HG03280 (cell line): ENCODE data around the gene COQ8B.

Experiments used
- ATAC-seq: cut with Tn5 transposase; IDR thresholded peaks from one replicate; pipeline ENCODE4 v1.9.1; 2021; ENCODE audit warnings: mild to moderate bottlenecking, moderate library complexity; ENCODE audit not compliant: unreplicated experiment

Gene COQ8B

DNA sequence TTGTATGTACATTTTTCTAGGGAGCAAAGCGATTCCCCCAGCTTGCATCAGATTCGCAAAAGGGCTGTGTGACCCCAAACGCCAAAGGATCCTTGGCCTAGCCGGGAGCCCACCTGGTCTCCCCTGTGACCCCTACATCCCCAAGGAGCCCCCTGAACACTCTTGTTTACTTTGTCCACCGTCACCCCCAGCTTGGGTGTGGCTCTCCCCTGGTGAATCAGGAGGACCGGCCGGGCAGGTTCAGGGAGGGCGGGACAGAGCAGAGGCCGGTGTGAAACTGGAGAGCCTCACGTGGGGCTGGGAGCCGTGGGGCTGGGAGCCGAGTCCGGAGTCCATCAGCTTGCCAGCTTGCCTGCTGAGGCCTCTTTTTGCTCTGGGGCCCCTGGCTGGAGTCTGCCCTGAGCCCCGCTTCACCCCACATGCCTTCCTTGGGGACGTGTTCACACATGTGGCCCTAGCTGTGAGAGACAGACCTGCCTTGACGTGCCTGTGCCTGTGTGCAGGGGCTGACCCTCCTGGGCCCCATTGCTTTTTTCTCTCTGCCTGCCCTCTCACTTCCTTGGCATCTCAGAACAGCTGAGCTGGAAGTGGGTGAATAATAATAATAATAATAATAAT, 2.2 kb upstream of the COQ8B start:
- ATAC-seq, result no peak

DNA sequence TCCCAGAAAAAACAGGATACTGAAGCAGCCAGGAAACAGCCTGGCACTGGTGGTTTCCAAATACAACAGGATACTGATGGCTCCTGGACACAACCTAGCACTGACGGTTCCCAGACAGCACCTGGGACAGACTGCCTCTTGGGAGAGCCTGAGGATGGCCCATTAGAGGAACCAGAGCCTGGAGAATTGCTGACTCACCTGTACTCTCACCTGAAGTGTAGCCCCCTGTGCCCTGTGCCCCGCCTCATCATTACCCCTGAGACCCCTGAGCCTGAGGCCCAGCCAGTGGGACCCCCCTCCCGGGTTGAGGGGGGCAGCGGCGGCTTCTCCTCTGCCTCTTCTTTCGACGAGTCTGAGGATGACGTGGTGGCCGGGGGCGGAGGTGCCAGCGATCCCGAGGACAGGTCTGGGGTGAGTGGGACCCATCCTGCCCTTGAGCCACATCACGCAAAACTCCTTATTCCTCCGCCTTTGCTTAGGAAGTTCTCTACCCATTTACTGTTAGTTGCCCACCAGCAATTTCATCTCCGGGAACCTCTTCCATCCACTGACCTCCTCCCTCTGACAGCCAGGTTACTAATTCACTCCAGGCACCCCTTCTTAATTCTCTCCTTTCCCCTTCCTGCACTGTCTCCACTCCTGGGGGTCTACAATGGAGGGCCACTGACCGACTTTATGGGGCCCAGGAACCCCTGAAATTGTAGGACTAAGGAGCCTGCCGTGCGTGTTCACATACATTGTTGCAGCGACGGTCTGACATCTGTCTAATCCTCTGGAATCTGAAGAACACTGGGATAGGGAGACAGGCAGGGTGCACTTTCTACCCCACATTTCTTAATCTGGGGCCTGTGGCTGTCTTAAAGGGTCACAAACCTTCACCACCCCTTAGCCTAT, 1.4 kb upstream of the COQ8B start:
- no peak for ATAC-seq

DNA sequence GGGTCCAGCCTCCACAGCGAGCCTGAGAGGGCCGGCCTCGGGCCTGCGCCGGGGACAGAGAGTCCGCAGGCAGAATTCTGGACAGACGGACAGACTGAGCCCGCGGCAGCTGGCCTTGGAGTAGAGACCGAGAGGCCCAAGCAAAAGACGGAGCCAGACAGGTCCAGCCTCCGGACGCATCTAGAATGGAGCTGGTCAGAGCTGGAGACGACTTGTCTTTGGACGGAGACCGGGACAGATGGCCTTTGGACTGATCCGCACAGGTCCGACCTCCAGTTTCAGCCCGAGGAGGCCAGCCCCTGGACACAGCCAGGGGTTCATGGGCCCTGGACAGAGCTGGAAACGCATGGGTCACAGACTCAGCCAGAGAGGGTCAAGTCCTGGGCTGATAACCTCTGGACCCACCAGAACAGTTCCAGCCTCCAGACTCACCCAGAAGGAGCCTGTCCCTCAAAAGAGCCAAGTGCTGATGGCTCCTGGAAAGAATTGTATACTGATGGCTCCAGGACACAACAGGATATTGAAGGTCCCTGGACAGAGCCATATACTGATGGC, 716 bp upstream of the COQ8B start:
- no peak for ATAC-seq

DNA sequence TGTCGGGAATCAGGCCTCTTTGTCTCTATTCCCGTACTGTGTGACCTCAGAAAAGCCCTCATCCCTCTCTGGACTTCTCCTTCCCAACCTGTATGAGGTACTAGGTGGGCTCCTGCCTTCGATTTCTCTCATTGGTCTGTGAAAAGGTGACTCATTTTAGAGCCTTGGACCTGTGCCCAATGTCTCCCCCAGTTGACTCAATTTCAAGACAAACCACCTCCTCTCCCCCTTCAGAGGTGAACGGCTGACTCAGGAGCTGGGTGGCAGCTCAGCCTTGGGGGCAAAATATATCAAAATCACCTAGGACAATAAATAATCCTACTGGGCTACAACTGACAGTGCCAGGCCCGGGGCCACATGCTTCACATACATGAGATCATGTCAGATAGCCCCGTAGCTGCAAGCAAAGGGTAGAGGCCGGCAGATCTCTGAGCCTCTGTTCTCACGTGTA, 630 bp downstream of the COQ8B start:
- ATAC-seq, result no peak

DNA sequence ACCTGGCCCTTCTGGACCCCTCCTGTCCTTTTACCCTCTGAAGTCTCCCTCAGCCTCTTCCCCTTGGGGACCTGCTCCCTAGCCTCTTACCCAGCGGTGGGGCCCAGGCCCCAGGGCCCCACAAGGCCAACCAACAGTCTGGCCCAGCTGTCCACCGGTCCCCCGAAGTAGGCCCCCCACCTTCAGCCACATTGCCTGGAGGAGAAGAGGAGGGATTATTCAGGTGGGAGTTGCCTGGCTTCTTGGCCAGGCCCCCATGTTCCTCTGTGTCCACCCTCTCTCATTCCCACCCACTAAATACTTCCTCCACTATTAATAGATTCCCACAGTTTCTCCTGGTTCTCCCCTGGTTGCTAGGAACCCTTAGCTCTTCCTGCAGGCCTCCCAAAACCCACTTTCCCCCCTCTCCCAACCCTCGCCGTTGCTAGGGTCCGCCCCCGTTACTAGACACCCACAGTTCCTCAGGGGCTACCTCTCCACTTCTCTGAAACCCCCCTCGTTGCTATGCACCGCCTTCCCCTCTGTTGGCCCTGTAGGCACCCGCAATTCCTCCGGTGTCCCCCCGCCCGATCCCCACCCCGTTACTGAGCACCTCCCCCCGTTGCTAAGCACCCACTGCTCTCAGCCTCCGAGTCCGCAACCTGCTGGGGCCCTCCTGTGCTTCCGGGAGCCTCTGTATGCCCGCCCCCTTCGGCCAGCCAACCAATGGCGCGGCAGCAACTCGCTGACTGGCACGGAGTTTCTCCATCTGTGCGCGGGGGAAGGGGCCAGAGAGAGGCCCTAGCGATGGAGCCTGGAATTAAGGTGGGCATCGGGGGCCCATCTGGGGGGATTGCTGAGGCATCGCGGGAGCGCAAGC, 2.0 kb downstream of the COQ8B start:
- peak; percentile 54 for ATAC-seq

DNA sequence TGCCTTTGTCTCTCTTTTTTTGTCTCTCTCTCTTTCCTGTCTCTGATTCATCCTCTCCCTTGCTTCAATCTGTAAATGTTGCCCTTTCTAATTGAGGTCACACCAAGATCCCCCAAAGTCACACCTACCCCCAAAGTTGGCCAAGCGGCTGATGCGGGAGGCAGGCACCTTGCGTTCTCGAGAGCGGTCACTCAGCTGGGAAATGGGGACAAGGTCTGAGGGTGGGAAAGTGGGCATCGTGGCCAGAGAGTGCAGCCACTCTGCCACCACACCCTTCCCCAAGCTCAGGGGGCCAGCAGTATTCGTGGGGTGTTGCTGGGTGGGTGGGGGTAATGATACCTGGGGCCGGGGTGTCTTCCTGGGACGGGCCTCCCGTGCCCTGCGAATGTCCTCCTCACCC, 2.7 kb downstream of the COQ8B start:
- no peak for ATAC-seq

DNA sequence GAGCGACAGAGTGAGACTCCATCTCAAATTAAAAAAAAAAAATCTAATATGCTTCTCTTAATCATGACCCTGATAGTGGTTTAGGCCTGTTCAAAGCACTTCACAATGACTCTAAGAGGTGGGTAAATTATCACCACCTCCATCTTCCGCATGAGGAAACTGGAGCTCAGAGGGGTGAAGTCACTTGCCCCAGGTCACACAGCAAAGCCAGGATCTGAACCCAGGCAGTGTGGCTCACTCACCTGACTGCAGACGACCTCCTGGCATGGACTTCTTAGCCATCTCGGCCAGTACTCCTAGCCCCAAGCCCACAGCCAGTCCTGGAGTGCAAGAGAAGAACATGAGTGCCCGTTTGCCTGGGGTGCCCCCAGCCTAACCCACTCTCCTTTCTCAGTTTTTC, 6.9 kb downstream of the COQ8B start:
- no peak for ATAC-seq

DNA sequence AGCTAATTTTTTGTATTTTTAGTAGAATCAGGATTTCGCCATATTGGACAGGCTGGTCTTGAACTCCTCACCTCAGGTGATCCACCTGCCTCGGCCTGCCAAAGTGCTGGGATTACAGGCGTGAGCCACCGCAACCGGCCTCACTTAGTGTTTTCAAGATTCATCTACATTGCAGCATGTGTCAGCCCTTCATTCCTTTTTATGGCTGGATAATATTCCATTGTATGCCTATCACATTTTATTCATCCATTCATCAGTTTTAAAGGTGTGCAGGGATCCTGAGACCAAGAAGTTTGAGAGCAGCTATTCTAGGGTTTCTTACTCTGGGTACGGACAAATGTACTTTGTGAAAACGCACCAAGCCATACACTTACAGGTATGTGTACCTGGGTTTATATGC, 9.1 kb downstream of the COQ8B start:
- no peak for ATAC-seq

DNA sequence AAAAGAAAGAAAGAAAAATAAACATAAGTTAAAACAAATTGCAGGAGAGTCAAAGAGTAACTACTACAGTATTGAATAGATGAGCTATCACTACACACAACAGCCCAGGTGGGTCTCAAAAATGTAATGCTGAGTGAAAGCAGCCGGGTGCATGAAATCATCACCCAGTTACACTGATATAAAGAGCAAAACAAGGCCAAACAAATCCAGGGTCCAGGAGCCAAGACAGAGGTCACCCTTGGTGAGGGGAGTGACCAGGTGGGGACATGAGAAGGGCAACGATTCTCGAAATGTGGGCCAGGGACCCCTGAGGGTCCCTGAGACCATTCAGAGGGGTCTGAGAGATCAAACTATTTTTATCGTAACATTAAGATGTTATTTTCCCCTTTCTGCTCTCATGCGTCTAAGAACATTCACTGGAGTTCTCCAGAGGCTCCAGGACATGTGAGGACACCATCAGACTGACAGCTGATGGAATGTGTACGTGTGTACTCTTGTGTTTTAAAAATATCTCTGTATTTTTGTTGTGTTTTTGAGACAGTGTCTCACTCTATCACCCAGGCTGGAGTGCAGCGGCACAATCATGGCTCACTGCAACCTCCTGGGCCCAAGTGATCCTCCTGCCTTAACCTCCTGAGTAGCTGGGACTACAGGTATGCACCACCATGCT, 10.6 kb downstream of the COQ8B start:
- no peak for ATAC-seq

DNA sequence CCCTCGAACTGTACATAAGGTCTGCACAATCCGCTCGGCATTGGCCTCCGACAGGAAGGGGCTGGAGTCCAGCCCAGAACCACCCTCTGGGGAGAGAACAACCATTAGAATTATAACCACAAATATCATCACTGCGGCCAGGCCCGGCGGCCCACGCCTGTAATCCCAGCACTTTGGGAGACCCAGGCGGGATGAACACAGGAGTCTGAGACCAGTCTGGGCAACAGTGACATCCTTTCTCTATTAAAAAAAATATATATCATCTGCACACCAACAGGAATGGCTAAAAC, 11.4 kb downstream of the COQ8B start:
- ATAC-seq, result no peak

DNA sequence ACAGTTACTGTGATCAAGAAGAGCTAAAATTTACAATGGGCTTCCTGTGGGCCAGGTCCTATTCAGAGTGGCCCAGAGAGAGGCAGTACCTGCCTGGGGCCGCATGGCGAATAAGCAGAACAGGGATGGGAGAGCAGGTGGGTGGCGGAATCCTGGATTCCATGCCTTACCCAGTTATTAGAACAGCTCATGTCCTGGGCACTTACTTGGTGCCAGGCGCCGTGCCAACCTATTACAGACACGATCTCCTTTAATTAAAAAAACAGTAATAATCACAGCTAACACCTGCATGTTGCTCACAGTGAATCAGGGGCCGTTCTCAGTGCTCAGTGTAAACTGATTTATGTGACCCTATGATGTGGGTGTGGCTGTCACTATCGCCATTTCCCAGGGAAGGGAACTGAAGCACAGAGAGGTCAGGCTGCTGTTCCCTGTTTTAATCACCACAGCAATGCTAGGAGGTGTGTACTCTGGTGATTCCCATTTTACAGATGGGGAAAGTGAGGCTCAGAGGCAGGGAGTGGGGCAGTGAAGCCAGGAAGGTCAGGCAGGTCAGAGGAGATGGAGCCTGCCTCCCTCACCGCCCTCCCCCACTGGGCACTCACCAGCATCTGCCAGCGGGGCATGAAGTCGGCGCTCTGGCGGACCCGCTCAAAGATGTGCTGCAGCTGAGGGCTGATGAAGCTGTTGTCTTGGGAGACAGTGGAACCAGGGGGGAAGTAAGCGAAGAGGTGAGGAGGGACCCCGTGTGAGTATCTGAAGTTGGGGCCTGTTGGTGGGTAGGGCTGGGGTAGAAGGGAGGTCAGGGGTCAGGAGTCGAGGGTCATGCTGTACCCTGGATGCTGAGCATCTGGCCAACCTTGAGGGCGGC, 12.0 kb downstream of the COQ8B start:
- no peak for ATAC-seq

DNA sequence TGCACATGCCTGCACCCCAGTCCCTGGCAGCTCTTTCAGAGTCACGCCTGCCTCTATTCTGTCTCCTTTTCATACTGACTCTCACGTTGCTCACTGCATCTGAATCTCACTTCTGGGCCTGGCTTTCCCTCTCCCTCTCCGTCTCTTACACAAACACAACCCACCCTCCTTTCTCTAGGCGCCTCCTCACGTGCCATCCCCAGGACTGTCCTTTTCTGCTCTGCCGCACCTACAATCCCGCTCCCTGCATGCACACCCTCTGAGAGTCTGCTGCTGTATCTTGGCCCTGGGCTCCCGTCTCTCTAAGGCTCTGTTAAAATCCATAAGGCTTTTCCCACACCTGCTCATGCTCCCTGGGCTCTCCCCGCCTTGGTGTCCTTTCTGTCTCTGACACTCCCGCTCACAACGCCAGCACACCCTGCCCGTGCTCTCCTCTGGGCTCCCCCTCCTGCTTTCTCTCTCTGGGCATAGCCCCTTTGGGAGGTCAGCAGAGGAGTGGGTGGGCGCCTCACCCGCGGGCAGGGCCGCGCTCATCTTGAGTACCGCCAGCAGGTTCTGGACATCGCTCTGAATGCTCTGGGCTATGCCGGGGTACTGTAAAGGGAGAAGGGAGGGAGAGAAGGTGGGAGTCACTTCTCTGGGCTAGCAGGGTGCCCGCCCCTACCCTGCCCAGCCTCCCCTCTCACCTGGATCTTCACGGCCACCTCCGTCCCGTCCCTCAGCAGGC, 13.5 kb downstream of the COQ8B start:
- ATAC-seq, result no peak

DNA sequence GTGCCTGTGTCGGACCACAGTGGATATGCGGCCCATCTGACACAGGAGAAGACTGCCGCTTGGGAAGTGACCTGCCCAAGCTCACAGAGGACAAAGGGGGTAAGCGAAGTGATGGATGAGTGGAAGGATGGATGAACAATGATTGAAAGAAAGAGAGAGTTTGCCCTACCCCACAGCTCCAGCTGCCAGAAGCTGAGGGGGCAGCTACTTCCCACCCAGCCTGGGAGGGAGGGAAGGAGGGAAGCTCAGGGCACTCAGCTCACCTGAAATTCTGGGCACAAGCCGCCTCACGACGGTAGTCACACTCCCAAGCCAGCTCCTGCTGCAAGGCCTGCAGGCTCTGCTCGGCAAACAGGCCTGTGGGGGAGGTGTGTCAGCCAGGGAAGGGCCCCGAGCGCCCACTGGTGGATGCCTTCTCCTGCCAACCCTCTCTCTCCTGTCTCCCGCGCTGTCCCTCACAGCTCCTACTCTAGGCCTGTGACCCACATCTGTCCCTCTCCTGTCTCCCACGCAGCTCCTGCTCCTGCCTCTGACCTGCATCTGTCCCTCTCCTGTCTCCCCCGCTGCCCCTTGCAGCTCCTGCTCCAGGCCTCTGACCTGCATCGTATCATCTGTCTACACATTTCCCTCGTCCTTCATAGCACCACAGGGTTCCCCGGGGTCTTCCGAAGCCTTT, 14.2 kb downstream of the COQ8B start:
- no peak for ATAC-seq

DNA sequence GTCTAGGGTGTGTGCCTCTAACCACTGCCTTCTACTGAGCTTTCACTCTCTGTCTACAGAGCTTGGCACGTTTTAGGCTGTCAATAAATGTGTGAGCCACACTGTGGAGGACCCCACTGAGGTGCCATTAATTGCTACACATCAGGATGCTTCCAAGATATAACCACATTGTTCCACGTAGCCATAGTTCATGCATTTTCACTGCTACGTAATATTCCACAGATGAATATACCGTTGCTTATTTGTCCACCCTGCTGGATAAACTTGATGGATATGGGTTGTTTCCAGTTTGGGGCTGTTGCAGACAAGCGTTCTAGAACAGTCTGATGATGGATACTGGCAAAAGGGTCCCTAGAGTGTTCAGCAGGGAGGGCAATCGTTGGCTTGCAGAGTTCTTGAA, 14.9 kb downstream of the COQ8B start:
- no peak for ATAC-seq

DNA sequence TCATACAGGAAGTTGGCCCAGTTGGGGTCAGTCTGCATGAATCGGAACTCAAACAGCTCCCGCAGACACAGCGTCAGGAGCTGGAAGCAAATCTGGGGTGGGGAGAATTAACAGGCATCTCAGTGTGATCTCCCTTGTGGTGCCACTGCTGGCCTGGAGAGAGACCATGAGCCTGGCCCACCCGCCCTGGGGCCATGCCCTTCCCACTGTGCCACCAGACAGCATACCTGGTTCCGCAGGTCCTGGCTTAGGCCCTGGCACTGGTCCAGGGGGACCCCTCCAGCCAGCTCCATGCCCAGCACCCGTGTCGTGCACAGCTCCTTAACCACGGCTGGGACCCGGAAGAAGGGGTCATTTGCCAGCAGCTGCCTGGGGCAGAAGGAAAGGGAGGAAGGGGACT, 16.6 kb downstream of the COQ8B start:
- ATAC-seq, result no peak

DNA sequence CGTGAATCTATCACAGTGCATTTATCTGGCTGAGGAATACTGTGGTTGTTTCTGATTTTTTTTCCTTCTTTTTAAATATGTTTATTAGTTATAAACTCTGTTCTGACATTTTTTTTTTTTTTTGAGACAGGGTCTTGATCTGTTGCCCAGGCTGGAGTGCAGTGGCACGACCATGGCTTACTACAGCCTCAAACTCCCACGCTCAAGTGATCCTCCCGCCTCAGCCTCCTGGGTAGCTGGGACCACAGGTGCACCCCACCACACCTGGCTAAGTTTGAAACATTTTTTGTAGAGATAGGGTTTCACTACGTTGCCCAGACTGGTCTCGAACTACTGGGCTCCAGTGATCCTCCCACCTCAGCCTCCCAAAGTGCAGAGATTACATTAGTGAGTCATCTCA, 19.7 kb downstream of the COQ8B start:
- ATAC-seq, result no peak

DNA sequence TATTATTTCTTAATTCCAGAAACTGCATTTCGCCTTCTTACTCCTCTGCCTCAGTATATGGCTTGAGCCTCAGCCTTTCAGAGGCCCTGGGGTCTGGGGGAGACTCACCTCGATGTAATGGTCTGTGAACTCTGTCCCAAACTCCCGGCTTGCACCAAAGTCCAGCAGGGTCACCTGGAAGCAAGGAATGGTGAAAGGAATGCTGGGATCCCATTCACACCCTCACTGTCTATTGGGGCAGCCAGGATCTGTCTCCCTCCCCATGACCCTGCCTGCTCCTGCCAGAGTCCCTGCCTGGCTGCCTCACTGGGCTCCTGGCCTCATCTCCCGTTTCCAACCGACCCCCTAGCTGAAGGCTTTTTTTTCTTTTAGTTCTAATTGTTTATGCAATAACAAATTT, 20.8 kb downstream of the COQ8B start:
- no peak for ATAC-seq

DNA sequence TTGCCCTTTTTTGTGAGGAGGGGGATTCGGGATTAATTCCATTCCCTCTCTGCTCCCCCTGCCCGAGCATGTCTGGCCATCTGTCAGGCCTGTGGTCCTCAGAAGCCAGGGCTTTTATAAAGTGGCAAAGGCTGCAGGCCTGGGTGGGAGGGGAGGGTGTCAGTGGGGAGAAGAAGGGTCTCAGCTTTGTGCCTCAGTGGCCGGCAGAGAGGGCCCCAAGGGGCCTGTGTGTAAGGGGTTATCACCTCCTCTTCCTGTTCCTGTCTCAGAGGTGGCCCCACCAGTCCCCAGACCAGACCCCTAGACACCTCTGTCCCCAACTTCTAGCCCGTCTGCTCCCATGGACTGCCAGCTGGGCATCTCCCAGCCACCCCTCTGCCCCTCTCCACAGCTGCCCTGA, 22.8 kb downstream of the COQ8B start:
- no peak for ATAC-seq
